Aorta (tissue), 5 donors: Measurements from ENCODE around the gene LRMDA. TPM values are rescaled to one million over a fixed set of nuclear protein-coding genes. Genes with fewer than 3 reads are reported as not detected.

ENCODE experiments used
- ATAC-seq: fragments of 200-7000 bp; cut with Tn5 transposase; one replicate; pipeline ENCODE4 v1.9.1; 2022; ENCODE audit warnings: moderate library complexity; ENCODE audit not compliant: low FRiP score
- DNase-seq, 2 donors: peaks; one replicate each; pipeline ENCODE4 v3.0.0-alpha.2; 2020
- H3K27ac ChIP-seq, 2 donors: one replicate each; pipeline ENCODE4 v1.5.1; 2013; ENCODE audit warnings: low read length in 2 of 2, mild to moderate bottlenecking in 2 of 2, moderate library complexity in 2 of 2, control low read depth in 1 of 2, inconsistent platforms in 1 of 2, low read depth in 1 of 2
- H3K27me3 ChIP-seq, 2 donors: one replicate each; pipeline ENCODE4 v1.6.1; 2013; ENCODE audit warnings: control low read depth in 1 of 2, low read length in 1 of 2, mild to moderate bottlenecking in 1 of 2, moderate library complexity in 1 of 2; ENCODE audit not compliant: insufficient read depth in 2 of 2, control insufficient read depth in 1 of 2
- H3K36me3 ChIP-seq, 2 donors: one replicate each; pipeline ENCODE4 v1.6.1; 2013; ENCODE audit warnings: control low read depth in 1 of 2, low read length in 1 of 2, mild to moderate bottlenecking in 1 of 2; ENCODE audit not compliant: insufficient read depth in 2 of 2, control insufficient read depth in 1 of 2
- H3K4me1 ChIP-seq, 2 donors: one replicate each; pipeline ENCODE4 v1.6.1; 2013; ENCODE audit warnings: low read length in 2 of 2, control low read depth in 1 of 2, mild to moderate bottlenecking in 1 of 2, moderate library complexity in 1 of 2; ENCODE audit not compliant: insufficient read depth in 2 of 2, control insufficient read depth in 1 of 2
- H3K4me3 ChIP-seq, 2 donors: one replicate each; pipeline ENCODE4 v1.5.1; 2013; ENCODE audit warnings: low read length in 2 of 2, control low read depth in 1 of 2, mild to moderate bottlenecking in 1 of 2
- H3K9me3 ChIP-seq: one replicate; pipeline ENCODE4 v1.6.1; 2013; ENCODE audit warnings: mild to moderate bottlenecking, low read length; ENCODE audit not compliant: control insufficient read depth
- WGBS, 2 donors: extraction: QIAGEN DNeasy Blood & Tissue Kit; methylation state at CpG; one replicate each; pipeline ENCODE4 v1.1.7; 2013; 5-methylcytosine and 5-hydroxymethylcytosine counted together
- intact Hi-C, 2 donors: fragments of 100-400 bp; cut with DNase I; formaldehyde crosslinking; loops; one replicate each; pipeline versions ENCODE4 v1.14.2 to v1.15.0; 2022
- polyA plus RNA-seq, 2 donors: library from polyadenylated mRNA; stranded (reverse); fragments of 200-250 nt; gene quantifications; one replicate each; pipeline ENCODE4 v1.2.3, GENCODE V29; 2013
- total RNA-seq, 2 donors: library from RNA; stranded (reverse); fragmentation: NEBNext Ultra II Directional; extraction: Animal tissue kit (Norgen Biotek cat#: 25700); gene quantifications; one replicate each; pipeline ENCODE4 v1.2.1, GENCODE V29; 2021
- donor health status: healthy with polysubstance abuse.
- donor health status: Bipolar disorder and iron deficiency.
- donor health status: DM: no; HTN: no; CAD: no.
- donor health status: DM: no; HTN: no; CAD: no.
- donor health status: DM: yes; HTN: yes; CAD: no.

The LRMDA gene
- total and polyA plus RNA-seq, 4 donors: 7.4 to 25.7 (median 14.7) TPM

DNA sequence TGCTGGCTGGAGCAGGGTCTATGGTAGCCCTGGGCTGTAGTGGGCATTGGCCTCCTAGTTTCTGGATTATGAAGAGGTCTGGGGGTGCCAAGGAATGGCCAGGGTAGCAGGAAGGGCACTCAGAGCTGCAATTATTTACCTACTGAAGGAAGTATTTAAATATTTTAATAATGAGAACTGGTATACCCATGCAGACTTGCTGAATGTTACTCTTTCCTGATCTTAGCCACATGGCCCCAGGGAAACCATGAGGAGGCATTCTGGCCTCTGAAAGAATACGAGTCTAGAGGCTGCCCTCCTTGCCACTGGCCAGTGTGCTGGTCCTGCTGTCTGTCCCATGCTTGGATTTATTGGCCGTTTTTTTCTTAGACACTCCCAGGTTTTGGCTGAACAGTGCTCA lies 599.7 kb downstream of the LRMDA start:
- Histone ChIP-seq H3K4me1 (no peaks in the 10 kb centered on the region), H3K27me3 (no peaks in the 10 kb centered on the region), H3K4me3 (no peak overlapping the region), H3K36me3 (no peaks in the 10 kb centered on the region), H3K9me3 (no peaks in the 10 kb centered on the region), H3K27ac (no peak overlapping the region)
- no peak for ATAC-seq
- WGBS, 2 donors: 77 to 85% methylated on average over 2 of the region's 2 CpGs
- no peak for DNase-seq
- intact Hi-C loops: loop anchor here (5.0 to 10.0 kb wide), 3 partner anchors 106 to 514 kb away; no protein-coding TSS in a partner anchor

DNA sequence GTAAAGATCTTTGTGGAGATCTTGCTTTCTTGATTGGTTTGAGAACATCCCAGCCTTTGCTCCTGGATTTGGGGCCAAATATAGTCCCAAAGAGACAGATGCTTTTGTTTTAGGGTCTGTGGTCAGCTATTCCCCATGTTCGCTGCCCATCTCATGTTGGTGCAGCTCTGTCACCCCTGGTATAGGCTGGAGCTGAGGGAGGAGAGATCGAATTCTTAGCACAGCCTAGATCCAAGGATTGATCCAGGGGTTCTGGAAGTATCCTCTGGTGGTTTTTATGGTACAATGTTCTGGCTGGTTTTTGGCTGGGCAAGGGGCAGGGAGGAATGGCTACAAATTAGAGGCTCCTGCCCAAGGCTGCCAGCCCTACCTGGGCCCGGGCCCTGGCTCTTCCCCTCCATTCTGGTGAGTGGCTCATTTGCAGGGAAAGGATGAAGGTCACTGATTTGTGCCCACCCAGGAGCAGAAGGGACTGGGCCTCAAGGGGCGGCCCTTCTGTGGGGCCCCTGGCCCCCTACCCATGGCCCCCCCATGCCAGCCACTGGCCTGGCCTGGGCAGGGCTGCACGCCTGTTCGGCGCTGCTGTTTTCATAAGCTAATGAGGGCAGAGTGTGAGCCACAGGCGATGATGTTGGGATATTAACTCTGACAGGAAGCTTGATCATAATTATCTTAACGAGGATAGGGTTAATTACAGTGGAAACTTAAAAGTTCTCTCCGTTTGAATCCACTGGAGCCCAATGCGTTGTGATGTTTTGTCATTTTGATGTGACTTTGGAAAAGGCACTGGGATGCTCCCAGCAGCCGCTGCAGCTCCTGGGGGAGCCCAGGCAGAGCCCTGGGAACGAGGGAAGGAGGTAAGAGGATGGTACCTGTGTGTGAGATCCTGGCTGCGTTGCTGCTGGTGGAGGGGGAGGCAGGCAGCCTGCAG lies 600.6 kb downstream of the LRMDA start:
- Histone ChIP-seq H3K4me3 (no peak overlapping the region), H3K27ac (no peak overlapping the region), H3K9me3 (no peaks in the 10 kb centered on the region), H3K27me3 (no peaks in the 10 kb centered on the region), H3K36me3 (no peaks in the 10 kb centered on the region), H3K4me1 (no peaks in the 10 kb centered on the region)
- 91 to 93% methylated on average over 14 of the region's 14 CpGs for WGBS, 2 donors
- DNase-seq (no peak), ATAC-seq (no peak)
- intact Hi-C loops: loop anchor here (5.0 to 10.0 kb wide), 3 partner anchors 107 to 513 kb away; no protein-coding TSS in a partner anchor

GRCh38 chr10:76032700-76033039 lies 601.2 kb downstream of the LRMDA start:
- Histone ChIP-seq H3K36me3 (no peaks in the 10 kb centered on the region), H3K4me1 (no peaks in the 10 kb centered on the region), H3K9me3 (no peaks in the 10 kb centered on the region), H3K27ac (no peak overlapping the region), H3K4me3 (no peak overlapping the region), H3K27me3 (no peaks in the 10 kb centered on the region)
- 96% methylated on average over 3 of the region's 3 CpGs for WGBS, 2 donors
- intact Hi-C loops: loop anchor here (5.0 to 10.0 kb wide), 3 partner anchors 108 to 512 kb away; no protein-coding TSS in a partner anchor
- ATAC-seq: no peak
- DNase-seq: no peak

DNA sequence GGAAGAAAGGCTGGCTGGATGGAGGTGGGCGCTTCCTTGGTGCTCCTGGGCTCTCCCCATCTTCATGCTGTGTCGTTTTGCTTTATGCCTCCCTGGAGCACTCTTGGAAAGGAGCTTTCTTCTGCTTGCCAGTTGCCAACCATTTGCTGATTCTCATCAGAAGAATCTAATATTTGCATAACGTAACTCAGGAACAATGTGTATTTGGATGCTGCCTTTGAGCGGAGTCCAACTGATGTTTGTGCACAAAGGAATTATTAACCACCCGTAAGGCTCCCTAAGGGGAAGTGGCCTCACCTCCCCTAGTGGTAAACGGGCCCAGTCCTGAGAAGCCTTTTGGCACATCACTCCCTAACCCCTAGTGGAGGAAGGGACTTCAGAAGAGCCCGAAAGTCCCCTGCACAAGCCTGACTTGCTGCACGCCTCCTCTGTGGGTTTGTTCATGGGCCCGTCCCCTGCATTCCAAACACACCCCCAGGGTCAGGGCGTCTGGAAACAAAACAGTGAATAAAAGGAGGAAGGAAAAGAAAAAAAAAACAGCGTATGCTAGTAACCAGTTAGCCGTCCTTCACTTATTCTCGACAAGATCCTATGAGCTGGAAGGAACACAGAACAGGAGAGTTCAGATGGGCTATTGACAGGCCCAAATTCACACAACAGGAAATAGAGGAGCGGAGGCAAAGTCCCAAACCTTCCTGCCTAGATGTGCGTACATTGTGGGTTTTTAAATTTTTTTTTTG lies 602.2 kb downstream of the LRMDA start:
- H3K4me3 ChIP-seq: no peak overlapping the region
- intact Hi-C loops: loop anchor here (5.0 to 10.0 kb wide), 3 partner anchors 109 to 511 kb away; no protein-coding TSS in a partner anchor
- ATAC-seq: peak; percentile 2

DNA sequence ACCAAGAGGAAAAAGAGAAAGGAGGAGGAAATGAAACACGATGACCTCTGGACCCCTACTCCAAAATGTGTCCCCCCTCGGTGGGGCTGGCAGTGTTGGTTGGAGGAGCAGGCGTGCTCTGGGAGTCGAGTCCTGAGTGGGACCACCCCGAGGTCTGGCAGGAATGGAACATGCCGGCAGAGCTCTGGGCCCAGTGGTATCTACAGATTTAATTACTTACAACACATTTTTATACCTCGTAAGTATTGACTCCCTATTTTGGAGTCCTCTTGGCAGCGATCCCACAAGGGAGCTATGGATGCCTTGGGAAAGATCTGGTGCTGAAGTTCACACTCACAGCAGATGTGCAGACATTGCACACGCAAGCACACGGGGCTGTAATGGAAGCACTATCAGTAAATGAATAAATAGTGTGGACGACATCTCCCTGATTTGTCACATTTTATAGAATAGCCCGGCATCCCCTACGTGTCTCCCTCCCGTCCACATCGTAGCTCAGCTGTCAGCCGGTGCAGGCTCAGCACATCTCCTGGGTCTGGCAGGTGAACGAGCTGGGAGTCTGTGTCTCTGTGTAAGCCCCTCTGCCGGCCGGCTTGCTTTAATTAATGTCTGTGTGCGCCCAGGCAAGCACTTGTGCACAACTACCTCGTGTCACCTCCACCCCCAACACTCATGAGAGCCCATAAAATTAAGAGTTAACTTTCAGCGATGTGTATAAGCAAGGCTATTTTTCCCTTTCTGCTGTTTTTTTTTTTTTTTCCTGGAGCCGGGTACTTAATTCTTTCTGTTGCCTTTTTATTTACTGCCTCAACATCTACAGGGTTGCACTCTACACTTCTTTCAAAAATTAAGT lies 603.2 kb downstream of the LRMDA start:
- H3K36me3 ChIP-seq: no peaks in the 10 kb centered on the region
- intact Hi-C loops: loop anchor here (5.0 to 10.0 kb wide), 4 partner anchors 110 to 637 kb away; no protein-coding TSS in a partner anchor
- no peaks in the 10 kb centered on the region for H3K27me3 ChIP-seq
- no peak for ATAC-seq
- H3K27ac ChIP-seq: no peak overlapping the region
- no peak for DNase-seq
- no peaks in the 10 kb centered on the region for H3K4me1 ChIP-seq
- peaks cover 1% of the 10 kb centered on the region for H3K9me3 ChIP-seq
- H3K4me3 ChIP-seq: no peak overlapping the region
- WGBS, 2 donors: 60 to 62% methylated on average over 23 of the region's 23 CpGs

More for the DNA sequence above, 602.2 kb downstream of the LRMDA start:
- Histone ChIP-seq H3K36me3 (no peaks in the 10 kb centered on the region), H3K27me3 (no peaks in the 10 kb centered on the region), H3K4me1 (no peaks in the 10 kb centered on the region), H3K9me3 (no peaks in the 10 kb centered on the region), H3K27ac (peak overlapping the region in 1 of 2 donors; percentile 47)
- DNase-seq: no peak
- WGBS, 2 donors: 25 to 32% methylated on average over 15 of the region's 15 CpGs

DNA sequence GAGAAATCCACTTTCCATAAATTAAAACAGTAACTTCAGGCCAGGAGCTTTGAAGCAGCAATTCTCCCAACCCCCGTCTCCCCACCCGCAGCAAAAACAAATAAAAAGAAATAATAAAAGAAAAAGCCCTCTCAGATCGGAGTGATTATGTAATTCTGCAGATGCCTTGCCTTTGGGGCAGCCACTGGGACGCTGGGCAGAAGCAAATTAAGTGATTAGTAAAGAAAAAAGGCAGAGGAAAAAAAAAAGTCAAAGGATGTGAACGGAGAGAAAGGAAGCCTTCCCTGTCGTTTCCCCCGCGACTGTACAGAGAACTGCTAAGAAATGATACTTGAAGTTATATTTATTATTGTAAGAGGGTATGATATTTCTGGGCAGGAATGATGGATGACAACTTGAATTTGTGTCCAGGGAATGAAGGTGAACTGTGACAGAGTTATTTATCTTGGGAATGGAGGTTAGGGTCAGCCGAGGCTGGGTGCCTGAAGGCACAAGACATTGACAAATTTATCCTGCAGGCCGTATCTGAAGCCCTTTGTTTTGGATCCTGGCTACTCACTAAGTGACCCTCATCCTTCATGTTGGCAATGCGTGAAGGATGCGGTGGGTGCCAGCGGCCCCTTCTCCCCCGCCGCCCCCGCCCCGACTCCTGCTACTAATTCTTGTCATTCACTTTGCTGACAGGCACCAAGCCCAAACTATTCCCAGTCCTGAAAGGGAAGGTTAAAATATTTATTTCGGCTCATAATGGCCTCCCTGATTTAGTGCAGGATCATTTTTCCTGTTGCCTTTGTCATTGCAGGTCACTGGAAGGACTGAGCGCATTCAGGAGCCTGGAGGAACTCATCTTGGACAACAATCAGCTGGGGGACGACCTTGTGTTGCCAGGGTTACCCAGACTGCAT lies 604.0 kb downstream of the LRMDA start:
- WGBS, 2 donors: 10 to 13% methylated on average over 20 of the region's 20 CpGs
- Histone ChIP-seq H3K4me3 (peak overlapping the region in 1 of 2 donors; percentile 48), H3K27ac (no peak overlapping the region), H3K9me3 (peaks cover 1% of the 10 kb centered on the region), H3K4me1 (no peaks in the 10 kb centered on the region), H3K36me3 (no peaks in the 10 kb centered on the region), H3K27me3 (no peaks in the 10 kb centered on the region)
- intact Hi-C loops: loop anchor here (1.0 to 10.0 kb wide), 4 partner anchors 111 to 638 kb away; no protein-coding TSS in a partner anchor
- ATAC-seq (no peak), DNase-seq (no peak)

DNA sequence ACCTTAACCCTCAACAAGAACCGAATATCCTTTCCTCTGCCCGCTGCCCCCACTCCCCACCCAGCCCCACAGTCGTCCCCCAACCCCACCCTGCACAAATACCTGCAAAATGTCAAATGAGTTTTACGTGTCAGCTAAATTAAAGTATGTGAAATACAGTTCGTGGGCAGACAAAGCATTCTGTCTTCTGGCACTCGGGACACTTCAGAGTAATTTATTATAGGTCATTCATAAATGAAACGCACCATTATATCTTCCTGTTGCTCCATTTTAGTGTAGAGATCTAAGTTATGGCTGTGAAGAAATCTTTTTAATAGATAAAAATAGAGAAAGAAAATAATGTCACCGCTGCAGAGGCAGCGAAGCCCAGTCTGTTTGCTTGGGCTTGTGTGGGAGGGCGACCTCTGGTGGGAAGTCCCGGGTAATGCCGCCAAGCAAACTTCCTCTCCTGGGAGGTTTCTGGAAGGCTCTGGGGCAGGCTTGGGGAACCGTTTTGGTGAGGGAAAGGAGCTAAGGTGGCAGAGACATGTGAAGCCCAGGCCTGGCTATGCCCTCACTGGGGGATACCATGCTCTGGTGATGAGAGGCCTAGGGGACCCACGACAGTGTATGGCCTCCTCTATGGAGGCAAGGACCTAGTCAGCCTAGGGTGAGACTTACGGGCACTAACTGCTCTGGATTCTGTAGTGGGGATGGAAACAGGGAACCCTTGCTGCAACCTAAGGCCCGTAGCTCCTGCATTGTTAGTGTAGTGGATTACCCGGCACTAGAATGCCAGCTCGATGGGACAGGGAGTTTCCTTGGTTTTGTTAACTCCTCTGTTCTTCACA lies 604.9 kb downstream of the LRMDA start:
- peak; percentile 83 to 91 for DNase-seq
- peak overlapping the region in 1 of 2 donors; percentile 48 for H3K4me3 ChIP-seq
- H3K9me3 ChIP-seq: peaks cover 1% of the 10 kb centered on the region
- ATAC-seq: peak; percentile 90
- H3K4me1 ChIP-seq: no peaks in the 10 kb centered on the region
- H3K27ac ChIP-seq: no peak overlapping the region
- H3K27me3 ChIP-seq: no peaks in the 10 kb centered on the region
- intact Hi-C loops: loop anchor here (1.0 to 10.0 kb wide), 4 partner anchors 112 to 639 kb away; no protein-coding TSS in a partner anchor
- 15 to 17% methylated on average over 18 of the region's 18 CpGs for WGBS, 2 donors
- no peaks in the 10 kb centered on the region for H3K36me3 ChIP-seq
